ENCODE measurements around the gene SYNJ2. TPM values are rescaled to one million over a fixed set of nuclear protein-coding genes. Genes with fewer than 3 reads are reported as not detected.

SYNJ2 gene
- total RNA-seq, 1 experiment from 2014 or later, result 24.5 TPM

- no peak overlapping the region for H3K14ac ChIP-seq (ENCODE audit: insufficient read depth, low read length)
- H3K23ac ChIP-seq (ENCODE audit: insufficient read length, low read depth, low read length), result no peak overlapping the region
- no peak overlapping the region for H2BK20ac ChIP-seq (ENCODE audit: low read depth, low read length, poor library complexity, severe bottlenecking)
- Mint-ChIP-seq H3K36me3 (ENCODE audit: insufficient read depth in 1 of 3, low read depth in 3 of 3) (peaks cover 0 to 38% (median 4%) of the 10 kb centered on the region in 3 experiments; a peak in 5 of 7 replicates), H3K9me3 (no peaks in the 10 kb centered on the region), H3K27me3 (ENCODE audit: low read depth) (no peaks in the 10 kb centered on the region), H3K4me3 (no peak overlapping the region), H3K27ac (peak overlapping the region in 1 of 3 experiments; percentile 65; a peak in 2 of 7 replicates), H3K4me1 (peaks cover 3 to 7% of the 10 kb centered on the region in 2 experiments; a peak in 3 of 4 replicates)
- no peaks in the 10 kb centered on the region for H3K79me1 ChIP-seq (ENCODE audit: insufficient read depth, low read depth, low read length, poor library complexity, severe bottlenecking)
- H4K8ac ChIP-seq (replicated peaks; ENCODE audit: insufficient read length, low read depth, low read length), result no peak overlapping the region
- H3T11ph ChIP-seq (ENCODE audit: low read length), result no peak overlapping the region
- no peaks in the 10 kb centered on the region for H3K27me3 ChIP-seq (ENCODE audit: insufficient read depth, low read length)
- H3K9ac ChIP-seq (ENCODE audit: extremely low read depth, insufficient read length, low read length), result no peak overlapping the region
- no peak overlapping the region for H4K91ac ChIP-seq (ENCODE audit: insufficient read length, low read depth, low read length)
- no peak overlapping the region for H2AFZ ChIP-seq (ENCODE audit: low read length)
- no peak overlapping the region for H2BK12ac ChIP-seq (ENCODE audit: insufficient read length, low read depth, low read length)
- DNase-seq, result no peak
- H3K4me1 ChIP-seq (ENCODE audit: insufficient read depth, low read length), result no peaks in the 10 kb centered on the region
- H3K4me2 ChIP-seq (ENCODE audit: insufficient read depth, insufficient read length, low read length), result no peak overlapping the region
- no peak overlapping the region for H2BK5ac ChIP-seq (ENCODE audit: insufficient read length, low read length)
- H2BK120ac ChIP-seq (ENCODE audit: low read depth, low read length, poor library complexity, severe bottlenecking), result no peak overlapping the region
- TF ChIP-seq, protein P1, sequence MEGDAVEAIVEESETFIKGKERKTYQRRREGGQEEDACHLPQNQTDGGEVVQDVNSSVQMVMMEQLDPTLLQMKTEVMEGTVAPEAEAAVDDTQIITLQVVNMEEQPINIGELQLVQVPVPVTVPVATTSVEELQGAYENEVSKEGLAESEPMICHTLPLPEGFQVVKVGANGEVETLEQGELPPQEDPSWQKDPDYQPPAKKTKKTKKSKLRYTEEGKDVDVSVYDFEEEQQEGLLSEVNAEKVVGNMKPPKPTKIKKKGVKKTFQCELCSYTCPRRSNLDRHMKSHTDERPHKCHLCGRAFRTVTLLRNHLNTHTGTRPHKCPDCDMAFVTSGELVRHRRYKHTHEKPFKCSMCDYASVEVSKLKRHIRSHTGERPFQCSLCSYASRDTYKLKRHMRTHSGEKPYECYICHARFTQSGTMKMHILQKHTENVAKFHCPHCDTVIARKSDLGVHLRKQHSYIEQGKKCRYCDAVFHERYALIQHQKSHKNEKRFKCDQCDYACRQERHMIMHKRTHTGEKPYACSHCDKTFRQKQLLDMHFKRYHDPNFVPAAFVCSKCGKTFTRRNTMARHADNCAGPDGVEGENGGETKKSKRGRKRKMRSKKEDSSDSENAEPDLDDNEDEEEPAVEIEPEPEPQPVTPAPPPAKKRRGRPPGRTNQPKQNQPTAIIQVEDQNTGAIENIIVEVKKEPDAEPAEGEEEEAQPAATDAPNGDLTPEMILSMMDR (conservative IDR thresholded peaks at IDR 0.05), result no peak
- no peaks in the 10 kb centered on the region for H3K9me3 ChIP-seq (ENCODE audit: control insufficient read depth, low read depth, low read length)
- no CpG with 5 or more reads among the region's 20 CpGs for WGBS (ENCODE audit: extremely low coverage, insufficient read length, low lambda C conversion rate)
- H2AK5ac ChIP-seq (ENCODE audit: insufficient read length, low read length), result no peak overlapping the region
- no peaks in the 10 kb centered on the region for H3K79me2 ChIP-seq (ENCODE audit: insufficient read depth, low read length)
- no peak overlapping the region for H2BK15ac ChIP-seq (ENCODE audit: low read depth, low read length)
- no peak overlapping the region for H3K18ac ChIP-seq (ENCODE audit: insufficient read length, low read depth, low read length)
- no peaks in the 10 kb centered on the region for H3K23me2 ChIP-seq (ENCODE audit: insufficient read length, low read depth, low read length, poor library complexity, severe bottlenecking)
- H4K20me1 ChIP-seq (ENCODE audit: control insufficient read depth, insufficient read depth, insufficient read length), result no peaks in the 10 kb centered on the region
- no peak overlapping the region for H3K4ac ChIP-seq (ENCODE audit: low read depth, low read length)
- H3K27ac ChIP-seq (ENCODE audit: insufficient read length, low read depth, low read length), result no peak overlapping the region
- H4K5ac ChIP-seq (ENCODE audit: insufficient read length, low read depth, low read length), result no peak overlapping the region
- no peak overlapping the region for H3K56ac ChIP-seq (ENCODE audit: insufficient read length, low read depth, low read length)
Measured at GRCh38 chr6:158046201-158047126, 64.8 kb downstream of the SYNJ2 start.
